Measurements from ENCODE around the gene PDE1C. TPM values are rescaled to one million over a fixed set of nuclear protein-coding genes. Genes with fewer than 3 reads are reported as not detected.

The PDE1C gene
- total RNA-seq, 1 donor from 2014 or later = not detected

DNA sequence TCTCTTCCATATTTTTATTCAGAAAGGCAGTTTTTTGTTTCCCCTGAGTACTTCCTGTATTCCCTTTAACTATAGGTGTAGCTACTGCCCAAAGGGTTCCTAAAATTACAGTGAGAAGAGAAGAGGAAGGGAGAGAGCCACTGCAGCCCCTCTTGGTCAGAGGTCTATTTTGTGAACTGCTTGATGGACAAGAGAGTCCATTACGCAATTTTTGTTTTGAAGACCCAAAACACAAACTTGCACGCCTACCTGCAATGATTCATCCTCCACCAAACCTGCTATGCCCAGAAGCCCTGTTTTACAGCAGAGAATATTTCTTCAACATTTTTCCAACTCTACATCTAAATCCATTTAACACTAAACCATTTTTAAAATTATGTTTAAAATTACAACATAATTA is 75.1 kb downstream of the PDE1C start:
- no peak overlapping the region for H3K4me3 Mint-ChIP-seq (ENCODE audit: low read depth)
- H3K27ac Mint-ChIP-seq = no peak overlapping the region
- no peaks in the 10 kb centered on the region for H3K27me3 Mint-ChIP-seq (ENCODE audit: low read depth)
- DNase-seq (ENCODE audit: low spot score) = no peak
- H3K36me3 Mint-ChIP-seq (ENCODE audit: low read depth) = no peaks in the 10 kb centered on the region
- peaks cover 3% of the 10 kb centered on the region for H3K9me3 Mint-ChIP-seq
- no peaks in the 10 kb centered on the region for H3K4me1 Mint-ChIP-seq (ENCODE audit: low read depth)
- intact Hi-C loops (cut with micrococcal nuclease) = no loop called here

DNA sequence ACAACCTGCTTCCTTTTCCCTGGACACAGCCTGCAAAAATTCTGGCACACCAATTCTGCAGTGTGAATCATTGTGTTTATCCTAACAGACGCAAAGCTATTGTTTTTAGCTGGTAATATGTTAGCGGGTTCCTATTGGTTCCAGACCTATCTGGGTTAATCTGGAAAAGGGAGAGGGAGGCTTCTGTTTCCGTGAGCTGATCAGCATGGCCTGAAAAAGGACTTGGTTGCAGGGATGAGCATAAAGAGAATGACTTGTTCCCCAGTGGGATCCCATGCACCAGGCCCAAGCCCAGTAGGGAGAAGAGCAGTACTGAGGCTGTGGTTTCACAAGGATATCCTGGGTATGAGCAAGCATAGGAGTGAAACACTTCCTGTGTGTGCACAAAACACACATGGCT is 78.4 kb downstream of the PDE1C start:
- DNase-seq (ENCODE audit: low spot score) = no peak
- Mint-ChIP-seq H3K27me3 (ENCODE audit: low read depth) (no peaks in the 10 kb centered on the region), H3K36me3 (ENCODE audit: low read depth) (no peaks in the 10 kb centered on the region), H3K4me1 (ENCODE audit: low read depth) (no peaks in the 10 kb centered on the region), H3K9me3 (no peaks in the 10 kb centered on the region), H3K27ac (no peak overlapping the region), H3K4me3 (ENCODE audit: low read depth) (no peak overlapping the region)
- intact Hi-C loops (cut with micrococcal nuclease) = no loop called here

DNA sequence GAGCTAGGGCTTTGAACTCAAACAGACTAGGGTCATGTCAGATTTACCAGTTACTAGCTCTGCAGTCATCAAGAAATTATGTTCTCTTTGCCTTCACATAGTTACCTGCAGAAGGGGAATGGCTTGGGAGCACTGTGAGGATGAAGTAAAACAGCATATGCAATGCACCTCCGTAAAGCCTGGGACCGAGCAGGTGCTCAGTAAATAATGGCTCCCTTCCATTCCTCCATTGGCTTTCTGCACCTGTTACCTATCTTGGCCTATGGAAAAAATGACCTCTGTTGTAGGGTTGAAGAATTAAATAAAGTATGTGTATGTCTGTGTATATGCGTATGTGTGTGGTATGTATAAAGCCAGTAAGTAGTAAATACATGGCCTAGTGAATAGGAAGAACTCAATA is 78.8 kb downstream of the PDE1C start:
- Mint-ChIP-seq H3K4me3 (ENCODE audit: low read depth) (no peak overlapping the region), H3K36me3 (ENCODE audit: low read depth) (no peaks in the 10 kb centered on the region), H3K27ac (no peak overlapping the region), H3K9me3 (no peaks in the 10 kb centered on the region), H3K4me1 (ENCODE audit: low read depth) (no peaks in the 10 kb centered on the region), H3K27me3 (ENCODE audit: low read depth) (no peaks in the 10 kb centered on the region)
- intact Hi-C loops (cut with micrococcal nuclease) = no loop called here
- no peak for DNase-seq (ENCODE audit: low spot score)

DNA sequence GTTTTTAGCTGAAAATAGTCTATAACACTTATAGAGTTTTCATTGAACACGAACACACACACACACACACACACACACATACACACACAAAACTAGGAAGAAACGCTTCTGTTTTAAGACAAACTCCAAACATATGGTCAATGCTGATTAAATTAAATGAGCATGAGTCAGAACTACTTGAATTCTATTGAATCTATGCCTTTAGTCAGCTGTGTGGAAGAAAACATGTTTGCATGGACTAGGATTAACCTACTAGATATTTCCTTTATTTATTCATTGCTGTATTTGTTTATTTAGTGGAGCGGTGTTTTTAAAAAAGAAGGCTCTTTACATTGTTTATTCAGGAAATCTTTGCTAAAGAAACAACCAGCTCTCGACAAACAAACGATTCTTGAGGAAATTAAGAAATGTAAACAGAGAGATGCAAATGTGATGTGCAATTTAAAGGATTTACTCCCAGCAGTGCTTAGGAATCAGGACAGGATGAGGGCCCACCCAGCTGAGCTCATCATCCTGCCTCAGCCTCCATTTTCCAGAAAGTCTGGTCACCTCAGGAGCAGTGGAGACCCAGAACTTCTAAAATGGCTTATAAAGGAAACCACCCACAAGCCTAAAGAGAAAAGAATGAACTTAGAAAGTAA is 83.2 kb downstream of the PDE1C start:
- Mint-ChIP-seq H3K27ac (no peak overlapping the region), H3K9me3 (peaks cover 18% of the 10 kb centered on the region), H3K4me3 (ENCODE audit: low read depth) (no peak overlapping the region), H3K36me3 (ENCODE audit: low read depth) (no peaks in the 10 kb centered on the region), H3K4me1 (ENCODE audit: low read depth) (no peaks in the 10 kb centered on the region), H3K27me3 (ENCODE audit: low read depth) (no peaks in the 10 kb centered on the region)
- intact Hi-C loops (cut with micrococcal nuclease) = no loop called here
- DNase-seq (ENCODE audit: low spot score) = no peak

DNA sequence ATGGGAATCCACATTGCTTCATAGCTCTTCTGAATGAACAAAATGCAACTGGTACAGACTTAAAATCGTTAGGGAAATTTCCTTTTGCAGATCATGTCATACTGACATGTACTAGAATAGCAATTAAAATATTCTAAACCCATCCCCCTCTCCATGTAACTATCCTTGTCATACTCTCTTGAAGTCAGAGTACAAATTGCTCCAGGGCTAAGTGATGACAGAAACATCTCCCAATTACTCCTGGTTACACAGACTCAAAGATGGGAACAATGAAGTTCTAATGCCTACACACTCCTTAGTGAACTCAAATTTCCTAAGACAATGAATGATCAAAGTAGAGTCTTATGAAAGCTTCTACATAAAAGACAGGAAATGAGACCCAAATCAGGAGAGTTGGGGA is 87.2 kb downstream of the PDE1C start:
- Mint-ChIP-seq H3K4me1 (ENCODE audit: low read depth) (no peaks in the 10 kb centered on the region), H3K36me3 (ENCODE audit: low read depth) (no peaks in the 10 kb centered on the region), H3K27ac (no peak overlapping the region), H3K9me3 (peaks cover 18% of the 10 kb centered on the region), H3K4me3 (ENCODE audit: low read depth) (no peak overlapping the region), H3K27me3 (ENCODE audit: low read depth) (no peaks in the 10 kb centered on the region)
- no peak for DNase-seq (ENCODE audit: low spot score)
- intact Hi-C loops (cut with micrococcal nuclease) = no loop called here

DNA sequence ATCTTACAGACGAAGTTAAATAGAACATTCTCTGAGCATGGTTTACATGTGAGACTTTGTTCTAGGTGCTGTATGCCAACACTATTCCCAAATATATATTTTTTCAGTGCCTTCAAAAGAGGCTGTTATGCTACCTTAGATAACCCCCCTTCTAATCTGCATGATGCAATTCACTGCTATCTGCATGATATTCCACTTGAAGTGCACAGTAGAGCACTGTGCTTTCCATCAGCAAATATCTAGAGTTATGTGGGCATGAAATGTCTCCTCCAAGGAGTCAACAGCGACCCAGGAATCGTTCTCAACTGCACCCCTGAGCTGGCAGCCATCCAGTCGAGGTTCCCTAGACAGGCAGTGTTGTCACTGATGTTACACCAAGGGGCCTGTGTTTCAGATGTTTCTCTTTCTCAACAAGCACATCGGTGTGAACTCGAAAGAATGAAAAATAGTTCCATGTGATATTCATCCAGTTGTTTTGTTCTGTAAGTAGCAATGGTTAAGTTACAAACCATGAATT is 88.3 kb downstream of the PDE1C start:
- Mint-ChIP-seq H3K4me3 (ENCODE audit: low read depth) (no peak overlapping the region), H3K4me1 (ENCODE audit: low read depth) (no peaks in the 10 kb centered on the region), H3K9me3 (peaks cover 18% of the 10 kb centered on the region), H3K36me3 (ENCODE audit: low read depth) (no peaks in the 10 kb centered on the region), H3K27me3 (ENCODE audit: low read depth) (no peaks in the 10 kb centered on the region), H3K27ac (no peak overlapping the region)
- DNase-seq (ENCODE audit: low spot score) = no peak
- intact Hi-C loops (cut with micrococcal nuclease) = no loop called here

DNA sequence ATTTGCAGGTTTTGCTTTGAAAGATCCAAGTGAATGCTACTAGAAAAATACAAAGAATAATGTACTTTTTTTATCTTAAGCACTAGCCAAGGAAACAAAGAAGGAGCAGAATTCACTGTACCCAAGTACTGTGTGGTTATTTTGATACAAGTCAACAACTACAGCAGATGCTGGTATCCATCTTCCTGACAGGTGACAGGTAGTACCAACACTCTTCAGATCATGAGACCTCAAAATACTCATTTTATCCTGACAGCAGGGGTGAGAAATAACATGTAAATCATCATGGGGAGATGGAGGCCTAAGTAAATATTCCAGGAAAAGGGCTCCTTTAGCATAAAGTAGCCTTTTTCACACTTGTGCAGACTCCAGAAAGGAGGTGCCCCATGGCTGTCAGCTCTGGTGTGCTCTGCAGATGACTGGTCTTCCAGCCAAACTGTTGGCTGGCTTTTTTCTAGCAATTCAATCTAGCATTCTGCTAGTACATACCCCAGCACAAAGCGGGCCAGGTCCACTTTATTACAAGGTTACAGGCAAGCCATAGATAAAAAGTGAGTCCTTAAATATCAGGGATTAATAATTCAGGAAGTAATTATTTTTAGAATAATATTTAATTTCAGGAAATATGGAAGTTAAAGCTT is 90.4 kb downstream of the PDE1C start:
- H3K27ac Mint-ChIP-seq = no peak overlapping the region
- intact Hi-C loops (cut with micrococcal nuclease) = no loop called here

DNA sequence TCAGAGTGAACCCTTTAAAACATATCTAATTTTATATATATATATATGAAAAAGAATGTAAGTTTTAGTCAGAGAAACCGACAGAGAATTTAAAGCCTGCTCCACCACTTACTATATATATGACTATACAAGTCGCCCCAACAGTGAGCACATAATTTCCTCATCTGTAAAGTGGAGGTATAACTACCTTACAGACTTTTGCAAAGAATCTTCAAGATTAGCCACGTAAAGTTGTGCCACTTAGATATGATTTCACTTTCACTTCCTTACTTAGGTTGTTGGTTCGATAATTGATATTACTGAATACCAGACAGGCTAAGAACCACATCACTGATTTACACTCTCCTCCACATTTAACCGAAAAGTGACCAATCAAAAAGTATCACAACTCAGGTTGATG is 94.7 kb downstream of the PDE1C start:
- no peaks in the 10 kb centered on the region for H3K36me3 Mint-ChIP-seq (ENCODE audit: low read depth)
- no peak overlapping the region for H3K4me3 Mint-ChIP-seq (ENCODE audit: low read depth)
- no peak for DNase-seq (ENCODE audit: low spot score)
- intact Hi-C loops (cut with micrococcal nuclease) = no loop called here
- no peak overlapping the region for H3K27ac Mint-ChIP-seq
- H3K4me1 Mint-ChIP-seq (ENCODE audit: low read depth) = no peaks in the 10 kb centered on the region
- H3K9me3 Mint-ChIP-seq = peaks cover 4% of the 10 kb centered on the region
- H3K27me3 Mint-ChIP-seq (ENCODE audit: low read depth) = no peaks in the 10 kb centered on the region

More for the DNA sequence above, 90.4 kb downstream of the PDE1C start:
- Mint-ChIP-seq H3K9me3 (peaks cover 6% of the 10 kb centered on the region), H3K4me3 (ENCODE audit: low read depth) (no peak overlapping the region), H3K36me3 (ENCODE audit: low read depth) (no peaks in the 10 kb centered on the region), H3K27me3 (ENCODE audit: low read depth) (no peaks in the 10 kb centered on the region), H3K4me1 (ENCODE audit: low read depth) (no peaks in the 10 kb centered on the region)
- no peak for DNase-seq (ENCODE audit: low spot score)

DNA sequence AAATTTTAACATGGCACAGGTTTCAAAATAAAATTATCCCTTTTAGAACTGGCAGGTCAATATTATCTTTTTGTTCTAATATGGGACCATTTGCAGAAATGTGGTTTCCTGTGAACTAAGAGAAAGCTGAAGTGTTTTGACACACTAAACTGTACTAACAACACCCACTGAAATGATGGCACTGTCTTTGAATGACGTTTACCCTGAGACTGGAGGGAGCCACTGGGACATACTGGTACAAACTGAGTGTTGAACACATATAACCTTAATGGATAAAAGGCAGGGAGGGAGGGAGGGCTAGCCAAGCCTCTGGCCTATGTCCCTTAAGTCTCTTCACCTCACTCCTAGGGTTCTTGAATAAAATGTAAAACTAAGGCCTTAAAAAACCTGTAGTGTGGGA is 95.9 kb downstream of the PDE1C start:
- Mint-ChIP-seq H3K4me3 (ENCODE audit: low read depth) (no peak overlapping the region), H3K27me3 (ENCODE audit: low read depth) (no peaks in the 10 kb centered on the region), H3K4me1 (ENCODE audit: low read depth) (no peaks in the 10 kb centered on the region), H3K27ac (no peak overlapping the region), H3K36me3 (ENCODE audit: low read depth) (no peaks in the 10 kb centered on the region), H3K9me3 (peaks cover 4% of the 10 kb centered on the region)
- no peak for DNase-seq (ENCODE audit: low spot score)
- intact Hi-C loops (cut with micrococcal nuclease) = no loop called here

DNA sequence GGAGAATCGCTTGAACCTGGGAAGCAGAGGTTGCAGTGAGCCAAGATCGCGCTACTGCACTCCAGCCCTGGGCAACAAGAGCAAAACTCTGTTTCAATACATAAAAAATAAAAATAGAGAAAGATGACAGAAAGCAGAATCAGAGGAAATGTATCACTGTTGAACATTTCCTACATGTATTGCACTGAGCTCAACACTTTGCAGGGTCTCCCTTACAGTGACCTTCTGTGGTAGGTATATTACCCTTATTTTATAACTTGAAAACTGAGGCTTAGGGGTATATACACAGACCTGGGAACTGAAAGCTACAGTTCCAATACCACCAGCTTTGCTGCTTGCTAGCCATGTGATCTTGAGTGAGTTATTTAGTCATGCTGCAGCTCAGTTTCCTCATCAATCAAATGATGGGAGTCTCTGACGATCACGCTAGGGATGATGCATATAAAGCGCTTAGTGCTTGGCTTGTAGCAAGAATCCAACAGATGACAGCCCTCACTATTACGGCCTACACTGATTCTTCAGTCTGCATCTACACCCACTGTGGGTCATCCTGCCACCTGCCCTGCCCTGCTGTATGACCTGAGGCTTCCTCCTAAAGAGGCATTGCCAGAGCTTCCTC is 99.0 kb downstream of the PDE1C start:
- Mint-ChIP-seq H3K9me3 (peaks cover 4% of the 10 kb centered on the region), H3K27ac (no peak overlapping the region), H3K4me1 (ENCODE audit: low read depth) (no peaks in the 10 kb centered on the region), H3K4me3 (ENCODE audit: low read depth) (no peak overlapping the region), H3K27me3 (ENCODE audit: low read depth) (no peaks in the 10 kb centered on the region), H3K36me3 (ENCODE audit: low read depth) (no peaks in the 10 kb centered on the region)
- intact Hi-C loops (cut with micrococcal nuclease) = no loop called here
- no peak for DNase-seq (ENCODE audit: low spot score)

DNA sequence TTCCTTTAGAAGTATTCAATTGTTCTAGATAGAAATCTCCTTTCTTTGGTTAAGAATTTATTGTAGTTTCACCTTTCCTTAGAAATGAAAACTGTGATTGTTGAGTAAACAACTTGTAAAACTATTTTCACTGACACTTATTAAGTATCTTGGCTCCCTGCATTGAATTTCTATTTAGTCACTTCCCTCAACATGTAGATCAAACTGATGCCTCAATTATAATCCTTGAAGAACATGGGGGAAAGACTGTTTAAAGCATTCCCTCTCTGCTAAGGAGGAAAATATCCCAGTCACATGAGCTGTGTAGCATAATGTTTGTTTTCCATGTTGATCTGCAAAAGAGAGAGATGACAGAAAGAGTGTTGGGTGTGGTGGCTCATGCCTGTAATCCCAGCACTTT is 99.7 kb downstream of the PDE1C start:
- Mint-ChIP-seq H3K9me3 (peaks cover 5% of the 10 kb centered on the region), H3K27ac (no peak overlapping the region), H3K4me1 (ENCODE audit: low read depth) (no peaks in the 10 kb centered on the region), H3K27me3 (ENCODE audit: low read depth) (no peaks in the 10 kb centered on the region), H3K36me3 (ENCODE audit: low read depth) (no peaks in the 10 kb centered on the region), H3K4me3 (ENCODE audit: low read depth) (no peak overlapping the region)
- intact Hi-C loops (cut with micrococcal nuclease) = no loop called here
- DNase-seq (ENCODE audit: low spot score) = no peak

DNA sequence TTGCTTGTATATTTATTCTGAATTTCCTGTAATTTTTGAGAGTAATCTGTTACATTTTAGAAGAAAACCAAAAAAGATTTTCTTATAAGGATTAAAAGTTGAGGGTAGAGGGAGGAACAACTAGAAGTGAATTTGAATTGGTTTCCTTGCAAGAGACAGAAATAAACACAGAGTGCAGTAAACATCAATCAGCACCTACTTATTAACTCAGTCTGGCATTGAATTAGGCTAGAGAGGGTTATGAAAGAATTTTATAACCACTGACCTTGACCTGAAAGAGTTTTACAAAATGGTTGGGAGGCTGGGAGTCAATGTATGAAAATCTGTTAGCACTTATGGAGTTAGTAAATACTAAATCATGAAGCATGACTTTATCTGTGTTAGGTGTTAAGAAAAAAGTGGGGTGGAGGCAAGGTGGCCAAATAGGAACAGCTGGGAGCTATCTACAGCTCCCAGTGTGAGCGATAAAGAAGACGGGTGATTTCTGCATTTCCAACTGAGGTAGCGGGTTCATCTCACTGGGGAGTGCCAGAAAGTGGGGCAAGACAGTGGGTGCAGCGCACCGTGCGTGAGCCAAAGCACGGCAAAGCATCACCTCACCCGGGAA is 106.5 kb downstream of the PDE1C start:
- H3K4me3 Mint-ChIP-seq (ENCODE audit: low read depth) = no peak overlapping the region
- no peaks in the 10 kb centered on the region for H3K4me1 Mint-ChIP-seq (ENCODE audit: low read depth)
- intact Hi-C loops (cut with micrococcal nuclease) = no loop called here
- H3K36me3 Mint-ChIP-seq (ENCODE audit: low read depth) = no peaks in the 10 kb centered on the region
- H3K27ac Mint-ChIP-seq = no peak overlapping the region
- H3K27me3 Mint-ChIP-seq (ENCODE audit: low read depth) = no peaks in the 10 kb centered on the region
- H3K9me3 Mint-ChIP-seq = peaks cover 14% of the 10 kb centered on the region
- no peak for DNase-seq (ENCODE audit: low spot score)

DNA sequence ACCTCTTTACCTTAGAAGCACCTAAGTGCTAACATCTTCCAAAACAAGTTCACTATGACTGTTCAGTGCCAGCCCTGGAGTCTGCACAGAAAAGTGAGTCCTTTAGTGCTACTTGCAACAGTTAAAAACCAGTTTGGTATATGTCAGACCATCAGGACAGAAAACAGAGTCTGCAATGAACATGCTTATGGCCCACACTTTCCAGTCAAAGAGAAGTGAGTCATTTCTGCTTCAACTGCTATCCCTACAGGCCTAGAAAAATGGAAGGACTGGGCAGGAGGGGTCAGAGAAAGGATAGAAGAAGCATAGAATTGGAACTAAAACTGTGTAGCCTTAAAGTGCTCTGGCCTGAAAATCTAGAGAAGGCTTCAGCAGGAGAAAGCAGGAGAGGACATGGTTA is 108.0 kb downstream of the PDE1C start:
- no peaks in the 10 kb centered on the region for H3K36me3 Mint-ChIP-seq (ENCODE audit: low read depth)
- no peak for DNase-seq (ENCODE audit: low spot score)
- H3K27ac Mint-ChIP-seq = no peak overlapping the region
- no peak overlapping the region for H3K4me3 Mint-ChIP-seq (ENCODE audit: low read depth)
- intact Hi-C loops (cut with micrococcal nuclease) = no loop called here
- H3K27me3 Mint-ChIP-seq (ENCODE audit: low read depth) = no peaks in the 10 kb centered on the region
- H3K9me3 Mint-ChIP-seq = peaks cover 14% of the 10 kb centered on the region
- H3K4me1 Mint-ChIP-seq (ENCODE audit: low read depth) = no peaks in the 10 kb centered on the region

Measured in activated T-helper 2 cell treated with anti-CD3 and anti-CD28 coated beads, Interferon-gamma antibody, Interleukin-2, Interleukin-4, amounts not matched to agents 10 μg/mL and 5 μg/mL and 100 μg/mL, durations not matched to agents 14 hours and 24 hours and 36 hours (primary cell).